GM18498 (cell line): ENCODE data around the gene CAMK1.
A peak's percentile ranks its signal among the peaks of the same experiment; 100 is the strongest.

ENCODE experiments used
- ATAC-seq: cut with Tn5 transposase; IDR thresholded peaks from one replicate; pipeline ENCODE4 v1.9.1; 2021; ENCODE audit warnings: mild to moderate bottlenecking, moderate library complexity; ENCODE audit not compliant: unreplicated experiment

Gene CAMK1

GRCh38 chr3:9769426-9770275 is at the start of gene CAMK1:
CAMK1 (minus strand) TSS chr3:9769947; CDS start chr3:9767749, 2,198 bp downstream.
- ATAC-seq, result peak; percentile 70

- ATAC-seq, result no peak
Measured at GRCh38 chr3:9818666-9819335, 49.1 kb upstream of the CAMK1 start.

GRCh38 chr3:9817436-9817835 is 47.7 kb upstream of the CAMK1 start:
- ATAC-seq, result no peak

GRCh38 chr3:9815986-9816385 is 46.2 kb upstream of the CAMK1 start:
- ATAC-seq, result no peak

- no peak for ATAC-seq
Measured at GRCh38 chr3:9812870-9813483, 43.2 kb upstream of the CAMK1 start.

- no peak for ATAC-seq
Measured at GRCh38 chr3:9810846-9811245, 41.1 kb upstream of the CAMK1 start.

- no peak for ATAC-seq
Measured at GRCh38 chr3:9810433-9810770, 40.7 kb upstream of the CAMK1 start.

- ATAC-seq, result peak; percentile 54
Measured at GRCh38 chr3:9809615-9810432, 40.1 kb upstream of the CAMK1 start, which contains the start of gene TTLL3. TTLL3 (plus strand) TSS chr3:9810262; CDS start chr3:9810662, 400 bp downstream.

- ATAC-seq, result no peak
Measured at GRCh38 chr3:9809239-9809614, 39.5 kb upstream of the CAMK1 start.

- ATAC-seq, result peak; percentile 59
Measured at GRCh38 chr3:9808345-9809037, 38.7 kb upstream of the CAMK1 start.

- ATAC-seq, result no peak
Measured at GRCh38 chr3:9807981-9808344, 38.2 kb upstream of the CAMK1 start.

GRCh38 chr3:9806688-9807589 is 37.2 kb upstream of the CAMK1 start:
- ATAC-seq, result no peak

- ATAC-seq, result no peak
Measured at GRCh38 chr3:9806137-9806536, 36.4 kb upstream of the CAMK1 start.

- ATAC-seq, result no peak
Measured at GRCh38 chr3:9804996-9805395, 35.2 kb upstream of the CAMK1 start.

GRCh38 chr3:9803494-9803893 is 33.7 kb upstream of the CAMK1 start:
- no peak for ATAC-seq

GRCh38 chr3:9800529-9800928 is 30.8 kb upstream of the CAMK1 start:
- ATAC-seq, result no peak

- no peak for ATAC-seq
Measured at GRCh38 chr3:9797196-9797945, 27.6 kb upstream of the CAMK1 start.

GRCh38 chr3:9795207-9795606 is 25.5 kb upstream of the CAMK1 start:
- ATAC-seq, result no peak

GRCh38 chr3:9794400-9794799 is 24.7 kb upstream of the CAMK1 start:
- no peak for ATAC-seq
